Activated CD8-positive, alpha-beta T cell treated with anti-CD3 and anti-CD28 coated beads, Interleukin-2, amount 10 ng/mL, durations not matched to agents 7 days and 5 days (primary cell): ENCODE measurements around the gene LSM2. TPM values are rescaled to one million over a fixed set of nuclear protein-coding genes. Genes with fewer than 3 reads are reported as not detected.

Experiments used
- ATAC-seq: fragments of 150-1000 bp; cut with Tn5 transposase; one replicate; pipeline ENCODE4 v1.10.0; 2021; ENCODE audit warnings: moderate library complexity
- CTCF ChIA-PET: fragments of 350-600 bp; sonication (Branson Sonifier 250); formaldehyde crosslinking; loops from one replicate; lab custom pipeline; 2021; ENCODE audit warnings: antibody characterized with exemption; lab: Charles Lee
- POLR2A ChIA-PET: fragments of 350-600 bp; sonication (Branson Sonifier 250); formaldehyde crosslinking; loops from one replicate; lab custom pipeline; 2021; ENCODE audit warnings: antibody characterized with exemption; lab: Charles Lee
- DNase-seq: peaks from one replicate; pipeline ENCODE4 v3.0.0-alpha.2; 2020
- H3K27ac Mint-ChIP-seq: one replicate; pipeline ENCODE4 v1.8.0; 2021; ENCODE audit warnings: mild to moderate bottlenecking, mixed read lengths
- H3K27me3 Mint-ChIP-seq: one replicate; pipeline ENCODE4 v1.8.0; 2021; ENCODE audit warnings: low read depth, mixed read lengths
- H3K36me3 Mint-ChIP-seq: one replicate; pipeline ENCODE4 v1.8.0; 2021; ENCODE audit warnings: low read depth, mixed read lengths
- H3K4me1 Mint-ChIP-seq: one replicate; pipeline ENCODE4 v1.8.0; 2021; ENCODE audit warnings: low read depth, mixed read lengths
- H3K4me3 Mint-ChIP-seq: one replicate; pipeline ENCODE4 v1.8.0; 2021; ENCODE audit warnings: mild to moderate bottlenecking, mixed read lengths
- H3K9me3 Mint-ChIP-seq: one replicate; pipeline ENCODE4 v1.8.0; 2022; ENCODE audit warnings: mixed read lengths; ENCODE audit not compliant: insufficient read depth
- total RNA-seq, 2 experiments: library from RNA; stranded (reverse); gene quantifications; one replicate each; pipeline ENCODE4 v1.2.3, GENCODE V29; 2021

Gene LSM2
- total RNA-seq, 2 experiments from 2014 or later: 123 to 128 TPM

- DNase-seq: no peak
- CTCF ChIA-PET: interaction anchor here (1.1 to 1.7 kb wide), 4 partner anchors 26 to 115 kb away, joined by 3 to 5 read pairs (median 4); partner anchors contain the start of genes NEU1 and VARS1
- no peak for ATAC-seq
- Mint-ChIP-seq H3K4me3 (peak overlapping the region; percentile 98), H3K27ac (peak overlapping the region; percentile 92), H3K27me3 (no peaks in the 10 kb centered on the region), H3K9me3 (no peaks in the 10 kb centered on the region), H3K4me1 (peaks cover 47% of the 10 kb centered on the region), H3K36me3 (peaks cover 68% of the 10 kb centered on the region)
- POLR2A ChIA-PET: interaction anchor here (0.6 to 1.3 kb wide), 2 partner anchors 25 to 269 kb away, joined by 3 to 5 read pairs; partner anchors contain the start of gene NEU1
Observed at GRCh38 chr6:31837369-31838113, 30.8 kb upstream of the LSM2 start.

- no peaks in the 10 kb centered on the region for H3K9me3 Mint-ChIP-seq
- POLR2A ChIA-PET: interaction anchor here (0.6 to 2.1 kb wide), 6 partner anchors 9 to 268 kb away, joined by 3 to 8 read pairs (median 4); partner anchors contain the start of genes CSNK2B, EHMT2, GPANK1 and HSPA1B
- peak overlapping the region; percentile 98 for H3K4me3 Mint-ChIP-seq
- no peaks in the 10 kb centered on the region for H3K27me3 Mint-ChIP-seq
- H3K36me3 Mint-ChIP-seq: peaks cover 65% of the 10 kb centered on the region
- CTCF ChIA-PET: interaction anchor here (1.1 to 1.6 kb wide), 4 partner anchors 26 to 291 kb away, joined by 3 to 4 read pairs (median 4); partner anchors contain the start of genes ATP6V1G2, NEU1 and VARS1
- H3K4me1 Mint-ChIP-seq: peaks cover 47% of the 10 kb centered on the region
- DNase-seq (no peak), ATAC-seq (no peak)
- H3K27ac Mint-ChIP-seq: peak overlapping the region; percentile 92
Observed at GRCh38 chr6:31836474-31837368, 30.0 kb upstream of the LSM2 start.

- Mint-ChIP-seq H3K27me3 (no peaks in the 10 kb centered on the region), H3K9me3 (no peaks in the 10 kb centered on the region), H3K4me1 (peaks cover 52% of the 10 kb centered on the region), H3K4me3 (peak overlapping the region; percentile 98), H3K36me3 (peaks cover 61% of the 10 kb centered on the region), H3K27ac (peak overlapping the region; percentile 92)
- CTCF ChIA-PET: interaction anchor here (0.9 to 1.6 kb wide), 5 partner anchors 27 to 290 kb away, joined by 3 to 5 read pairs (median 4); partner anchors contain the start of genes ATP6V1G2 and NEU1
- POLR2A ChIA-PET: interaction anchor here (0.8 to 2.1 kb wide), 7 partner anchors 8 to 171 kb away, joined by 3 to 10 read pairs (median 4); partner anchors contain the start of genes CLIC1, CSNK2B, EHMT2 and GPANK1
- no peak for DNase-seq
- ATAC-seq: no peak
Observed at GRCh38 chr6:31836047-31836473, 29.3 kb upstream of the LSM2 start.

GRCh38 chr6:31834367-31835250 is 27.8 kb upstream of the LSM2 start:
- Mint-ChIP-seq H3K27me3 (no peaks in the 10 kb centered on the region), H3K9me3 (no peaks in the 10 kb centered on the region), H3K4me1 (peaks cover 52% of the 10 kb centered on the region), H3K27ac (peak overlapping the region; percentile 92), H3K36me3 (peaks cover 61% of the 10 kb centered on the region), H3K4me3 (peak overlapping the region; percentile 98)
- ATAC-seq (peak; percentile 46), DNase-seq (peak; percentile 82)
- ChIA-PET POLR2A (interaction anchor here (1.0 to 3.1 kb wide), 8 partner anchors 10 to 169 kb away, joined by 3 to 10 read pairs (median 7); partner anchors contain the start of genes ABHD16A, CLIC1, CSNK2B and GPANK1), CTCF (interaction anchor here (0.9 to 1.5 kb wide), 5 partner anchors 28 to 294 kb away, joined by 3 to 5 read pairs (median 4); partner anchors contain the start of gene NEU1)

- Mint-ChIP-seq H3K36me3 (peaks cover 35% of the 10 kb centered on the region), H3K27ac (peak overlapping the region; percentile 81), H3K27me3 (no peaks in the 10 kb centered on the region), H3K4me1 (peaks cover 34% of the 10 kb centered on the region), H3K9me3 (no peaks in the 10 kb centered on the region), H3K4me3 (peak overlapping the region; percentile 87)
- POLR2A ChIA-PET: interaction anchor here (0.6 to 3.4 kb wide), 5 partner anchors 14 to 179 kb away, joined by 3 to 20 read pairs (median 3); partner anchors contain the start of genes BAG6, CLIC1 and GPANK1
- DNase-seq (no peak), ATAC-seq (no peak)
- CTCF ChIA-PET: interaction anchor here (0.9 to 4.4 kb wide), 16 partner anchors 13 to 280 kb away, joined by 3 to 44 read pairs (median 6); partner anchors contain the start of genes CLIC1, LSM2, LY6G5C and MSH5
Observed at GRCh38 chr6:31831350-31832215, 24.8 kb upstream of the LSM2 start.

- Mint-ChIP-seq H3K27me3 (no peaks in the 10 kb centered on the region), H3K4me1 (peaks cover 34% of the 10 kb centered on the region), H3K27ac (peak overlapping the region; percentile 81), H3K4me3 (peak overlapping the region; percentile 87), H3K36me3 (peaks cover 28% of the 10 kb centered on the region), H3K9me3 (no peaks in the 10 kb centered on the region)
- ATAC-seq (no peak), DNase-seq (no peak)
- ChIA-PET POLR2A (interaction anchor here (0.6 to 3.4 kb wide), 10 partner anchors 14 to 179 kb away, joined by 3 to 20 read pairs (median 3); partner anchors contain the start of genes BAG6, CLIC1, GPANK1 and LY6G6D), CTCF (interaction anchor here (0.9 to 4.4 kb wide), 22 partner anchors 9 to 285 kb away, joined by 3 to 44 read pairs (median 6); partner anchors contain the start of genes ATP6V1G2, CLIC1, DDAH2 and LSM2)
Observed at GRCh38 chr6:31830886-31831335, 24.1 kb upstream of the LSM2 start.

- ChIA-PET POLR2A (interaction anchor here (0.7 to 3.4 kb wide), 8 partner anchors 23 to 278 kb away, joined by 3 to 20 read pairs (median 4); partner anchors contain the start of genes BAG6, CLIC1, LSM2 and MSH5), CTCF (interaction anchor here (0.7 to 4.4 kb wide), 25 partner anchors 10 to 283 kb away, joined by 3 to 44 read pairs (median 5); partner anchors contain the start of genes APOM, ATP6V1G2, CLIC1 and DDAH2)
- ATAC-seq (no peak), DNase-seq (no peak)
- Mint-ChIP-seq H3K9me3 (no peaks in the 10 kb centered on the region), H3K27ac (peak overlapping the region; percentile 81), H3K36me3 (peaks cover 26% of the 10 kb centered on the region), H3K4me3 (peak overlapping the region; percentile 87), H3K4me1 (peaks cover 43% of the 10 kb centered on the region), H3K27me3 (no peaks in the 10 kb centered on the region)
Observed at GRCh38 chr6:31829633-31830283, 23.0 kb upstream of the LSM2 start.

GRCh38 chr6:31827286-31828079 is 20.7 kb upstream of the LSM2 start, which contains the start of gene HSPA1B:
Gene HSPA1B, plus strand, starts transcription at chr6:31827738. Its CDS starts 213 bp downstream, at chr6:31827951.
- Mint-ChIP-seq H3K27ac (peak within 1 kb of the TSS; percentile 93), H3K36me3 (peaks cover 27% of the 10 kb centered on the region), H3K27me3 (no peaks in the 10 kb centered on the region), H3K4me3 (peak within 1 kb of the TSS; percentile 86), H3K4me1 (peaks cover 53% of the 10 kb centered on the region), H3K9me3 (no peaks in the 10 kb centered on the region)
- ATAC-seq (peak; percentile 78), DNase-seq (peak; percentile 99)
- CTCF ChIA-PET: interaction anchor here (0.9 to 2.8 kb wide), 13 partner anchors 13 to 276 kb away, joined by 3 to 17 read pairs (median 4); partner anchors contain the start of genes CLIC1, DDAH2, HSPA1A and HSPA1L
- POLR2A ChIA-PET: interaction anchor here (0.7 to 3.4 kb wide), 13 partner anchors 9 to 235 kb away, joined by 3 to 33 read pairs (median 6); partner anchors contain the start of genes ABHD16A, BAG6, CLIC1 and CSNK2B
